GM12874 (cell line): ENCODE measurements around the gene FMNL3.

ENCODE experiments used
- TF ChIP-seq, protein P1 (sequence below): IDR thresholded peaks from 2 replicates; pipeline ENCODE4 v1.5.1; 2011; ENCODE audit warnings: low read depth, mild to moderate bottlenecking, control low read depth, low read length, moderate library complexity; ENCODE audit not compliant: insufficient read depth

FMNL3 gene

DNA sequence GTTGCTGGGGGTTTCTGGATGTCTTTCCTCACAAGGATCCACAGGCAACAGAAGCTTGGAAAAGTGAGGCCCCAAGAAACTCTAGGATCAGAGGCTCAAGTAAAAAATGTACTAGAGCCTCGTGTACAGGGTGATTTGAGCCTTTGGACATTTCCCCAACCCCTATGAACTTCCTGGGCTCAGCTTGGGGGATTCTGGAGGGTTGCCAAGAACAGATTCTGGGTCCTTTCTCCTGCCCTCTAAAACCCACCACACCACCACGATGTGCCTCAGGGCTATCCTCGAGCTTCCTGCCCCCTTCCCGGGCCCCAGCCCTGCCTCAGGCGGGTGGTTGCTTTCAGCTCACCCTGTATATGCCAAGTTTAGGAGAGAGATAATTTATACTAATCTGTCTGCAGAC, 102.3 kb downstream of the FMNL3 start:
- TF ChIP-seq, protein P1, sequence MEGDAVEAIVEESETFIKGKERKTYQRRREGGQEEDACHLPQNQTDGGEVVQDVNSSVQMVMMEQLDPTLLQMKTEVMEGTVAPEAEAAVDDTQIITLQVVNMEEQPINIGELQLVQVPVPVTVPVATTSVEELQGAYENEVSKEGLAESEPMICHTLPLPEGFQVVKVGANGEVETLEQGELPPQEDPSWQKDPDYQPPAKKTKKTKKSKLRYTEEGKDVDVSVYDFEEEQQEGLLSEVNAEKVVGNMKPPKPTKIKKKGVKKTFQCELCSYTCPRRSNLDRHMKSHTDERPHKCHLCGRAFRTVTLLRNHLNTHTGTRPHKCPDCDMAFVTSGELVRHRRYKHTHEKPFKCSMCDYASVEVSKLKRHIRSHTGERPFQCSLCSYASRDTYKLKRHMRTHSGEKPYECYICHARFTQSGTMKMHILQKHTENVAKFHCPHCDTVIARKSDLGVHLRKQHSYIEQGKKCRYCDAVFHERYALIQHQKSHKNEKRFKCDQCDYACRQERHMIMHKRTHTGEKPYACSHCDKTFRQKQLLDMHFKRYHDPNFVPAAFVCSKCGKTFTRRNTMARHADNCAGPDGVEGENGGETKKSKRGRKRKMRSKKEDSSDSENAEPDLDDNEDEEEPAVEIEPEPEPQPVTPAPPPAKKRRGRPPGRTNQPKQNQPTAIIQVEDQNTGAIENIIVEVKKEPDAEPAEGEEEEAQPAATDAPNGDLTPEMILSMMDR, result no peak

DNA sequence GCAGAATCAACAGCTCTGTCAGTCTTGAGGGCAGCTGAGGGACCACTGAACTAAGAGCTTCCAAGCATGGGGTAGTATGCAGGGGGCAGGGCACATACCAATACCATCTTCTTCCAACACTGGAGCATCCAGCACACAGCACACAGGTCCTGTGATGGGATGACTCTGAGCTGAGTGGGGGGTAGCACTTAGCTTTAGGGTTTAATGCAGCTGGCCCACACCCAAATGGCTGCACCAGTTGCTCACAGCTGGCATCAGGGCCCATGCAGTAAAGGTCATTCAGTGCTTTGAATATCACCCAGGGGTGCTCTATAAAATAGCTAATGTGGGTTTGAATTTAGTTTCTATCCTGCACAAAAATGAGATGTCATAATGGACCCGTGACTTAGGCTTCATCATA, 103.5 kb downstream of the FMNL3 start:
- TF ChIP-seq, protein P1, result no peak

DNA sequence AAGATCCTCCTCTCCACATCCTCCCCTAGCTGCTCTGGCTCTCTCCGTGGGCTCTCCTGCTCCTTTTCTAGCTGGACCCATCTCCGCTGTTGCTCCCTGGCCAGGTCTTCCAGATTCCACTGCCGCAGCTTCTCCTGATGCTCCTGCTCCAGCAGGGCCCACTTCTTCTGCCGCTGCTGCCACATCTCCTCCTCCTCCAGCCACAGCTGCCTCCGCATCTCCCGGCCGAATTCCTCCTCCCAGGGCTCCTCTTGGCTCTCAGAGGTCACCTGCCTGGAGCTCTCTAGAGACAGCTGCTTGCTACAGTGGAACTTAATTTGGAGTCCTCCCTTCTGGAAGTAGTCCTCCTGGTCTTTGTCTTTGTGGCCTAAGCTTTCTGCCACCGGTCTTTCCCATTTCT, 107.2 kb downstream of the FMNL3 start:
- TF ChIP-seq, protein P1, result no peak

DNA sequence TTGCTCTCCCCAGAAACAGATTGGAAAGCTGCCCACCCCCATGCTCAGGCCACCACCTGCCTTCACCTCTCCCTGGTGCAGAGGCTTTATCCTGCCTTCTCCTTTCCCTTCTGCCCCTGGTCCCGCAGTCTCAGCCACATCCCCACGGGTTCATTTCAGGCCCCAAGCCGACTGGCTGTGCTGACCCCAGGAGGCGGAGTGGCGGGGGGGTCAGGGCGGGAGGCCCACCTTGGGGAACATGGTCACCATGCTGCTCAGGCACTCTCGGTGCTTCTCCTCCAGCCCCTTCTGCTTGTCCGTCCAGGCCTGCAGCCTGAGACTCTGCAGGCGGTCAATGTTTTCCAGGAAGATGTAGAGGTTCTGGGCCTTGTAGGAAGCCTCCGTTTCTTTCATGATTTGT, 108.7 kb downstream of the FMNL3 start:
- TF ChIP-seq, protein P1, result no peak

DNA sequence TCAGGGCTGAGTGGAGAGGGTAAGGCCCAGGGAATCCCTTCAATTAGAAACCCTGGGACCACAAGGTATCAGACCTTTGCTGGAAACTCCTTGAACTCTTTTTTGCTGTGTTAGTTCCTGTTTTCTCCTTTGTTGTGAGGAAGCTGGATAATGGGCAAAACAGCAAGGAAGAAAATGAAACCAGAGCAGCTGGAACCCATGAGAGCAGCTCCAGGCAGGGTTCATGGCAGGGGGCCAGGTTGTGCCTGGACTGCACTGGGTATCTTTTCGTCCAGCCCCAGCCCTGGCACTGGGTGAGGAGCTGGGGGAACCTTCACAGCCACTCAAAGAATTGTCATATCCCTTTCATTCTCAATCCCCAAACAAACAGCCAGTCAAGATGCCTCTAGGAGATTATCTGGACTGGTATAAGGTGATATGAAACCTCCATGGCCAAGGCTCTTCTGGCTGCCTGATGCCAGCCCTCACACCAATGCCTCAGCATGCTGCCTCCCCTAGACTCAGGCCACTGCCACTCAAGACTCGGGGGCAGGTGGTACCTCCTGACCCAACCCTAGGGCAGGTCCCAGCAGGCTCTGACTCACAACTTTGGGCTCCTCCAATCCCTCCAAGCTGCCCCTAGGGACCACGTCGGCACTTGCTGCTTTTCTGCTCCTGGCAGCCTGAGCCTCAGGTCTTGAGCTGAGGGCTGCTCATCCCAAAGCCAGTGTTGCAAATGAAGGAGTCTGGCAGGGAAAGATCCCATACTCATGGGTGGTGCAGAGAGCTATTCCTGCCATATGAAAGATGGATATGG, 118.3 kb downstream of the FMNL3 start:
- TF ChIP-seq, protein P1, result no peak

DNA sequence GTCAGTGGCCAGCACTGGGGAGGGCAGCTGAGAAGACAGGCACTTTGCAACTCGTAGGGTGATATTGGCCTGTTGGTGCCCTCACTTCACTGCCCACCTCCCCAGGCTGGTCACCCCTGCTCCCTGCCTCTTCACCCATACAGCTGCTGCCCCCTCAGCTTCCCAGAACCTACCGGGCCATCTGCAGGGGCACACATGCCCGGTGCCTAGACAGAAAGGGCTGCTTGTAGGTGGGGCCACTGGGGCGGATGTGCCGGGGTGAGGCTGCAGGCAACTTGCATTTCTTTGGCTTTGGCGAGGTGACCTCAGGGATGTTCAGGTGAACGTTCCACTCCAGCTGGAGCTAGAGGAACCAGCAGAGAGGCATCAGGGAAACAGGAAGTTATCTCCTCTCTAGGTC, 118.9 kb downstream of the FMNL3 start:
- TF ChIP-seq, protein P1, result no peak

DNA sequence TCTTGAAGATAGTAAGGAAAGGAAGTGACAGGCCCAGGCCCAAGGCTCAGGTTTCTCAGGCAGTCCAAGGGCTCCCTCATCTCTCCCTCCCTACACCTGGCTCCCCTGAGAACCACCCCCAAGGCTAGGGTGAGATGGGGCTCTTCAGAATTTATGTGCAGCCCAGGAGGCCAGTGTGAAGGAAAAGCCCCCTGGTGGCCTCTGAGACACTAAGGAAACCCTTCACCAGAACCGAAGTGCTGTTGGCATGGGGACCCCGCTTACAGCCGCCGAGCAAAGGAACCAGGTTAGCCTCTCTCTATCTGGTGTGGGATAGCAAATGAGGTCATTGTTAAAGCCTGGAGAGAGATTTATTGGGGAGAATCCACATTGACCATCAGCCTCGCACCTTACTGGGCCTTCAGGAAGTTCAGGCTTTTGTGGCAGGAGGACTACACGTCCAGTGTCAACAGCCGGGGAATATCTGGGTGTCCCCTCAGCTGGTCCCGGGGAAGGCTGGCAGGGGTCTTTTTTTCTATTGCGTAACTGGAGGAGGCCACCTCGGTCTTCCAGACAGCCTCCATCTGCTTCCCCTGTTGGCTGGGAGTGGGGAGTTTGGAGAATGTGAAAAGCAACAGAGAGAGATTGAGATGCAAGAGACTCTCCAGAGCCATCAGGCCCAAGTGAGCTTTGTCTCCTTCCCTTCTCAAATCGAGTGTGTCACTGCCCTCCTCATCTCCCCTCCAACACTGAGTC, 119.9 kb downstream of the FMNL3 start:
- TF ChIP-seq, protein P1, result 0 out of 2 replicates have a peak, but pooled peaks have one; percentile 5
